NCI-H2107 (cell line): ENCODE data around the gene WDR76.

Source experiments
- DNase-seq: peaks from one replicate; lab custom pipeline; 2025; lab: John Stamatoyannopoulos, UW

Gene WDR76

DNA sequence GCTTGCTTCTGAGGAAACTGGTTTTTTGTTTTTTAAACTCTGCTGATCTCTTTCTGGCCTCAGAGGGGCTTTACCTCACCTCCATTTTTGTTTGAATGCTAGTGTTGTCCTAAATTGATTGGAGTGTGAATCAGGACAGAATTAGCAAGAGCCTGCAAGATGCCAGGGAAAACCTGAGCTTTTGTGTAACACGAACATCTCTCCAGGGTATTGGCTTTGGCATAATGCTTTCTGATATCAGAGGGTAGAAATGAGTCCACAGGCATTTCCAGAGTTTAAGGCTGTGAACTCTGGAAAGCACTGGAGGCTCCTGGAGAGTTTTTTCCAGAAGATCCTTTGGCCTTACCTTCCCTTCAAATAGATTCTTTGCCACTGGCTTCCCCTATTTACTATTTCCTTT lies 87.1 kb downstream of the WDR76 start:
- no peak for DNase-seq

GRCh38 chr15:43915631-43916325 lies 89.0 kb downstream of the WDR76 start:
- no peak for DNase-seq

GRCh38 chr15:43916326-43916660 lies 89.5 kb downstream of the WDR76 start:
- no peak for DNase-seq
